GM12873 (cell line): ENCODE measurements around the gene PET100.

Source experiments
- TF ChIP-seq, protein P1 (sequence below): IDR thresholded peaks from 2 replicates; pipeline ENCODE4 v1.5.1; 2012; ENCODE audit warnings: low read depth, mild to moderate bottlenecking, moderate library complexity, low read length, control low read depth; ENCODE audit not compliant: insufficient read depth; ENCODE audit errors: missing control alignments

The PET100 gene

GRCh38 chr19:7628589-7629311, 843 bp upstream of the PET100 start:
- TF ChIP-seq, protein P1, sequence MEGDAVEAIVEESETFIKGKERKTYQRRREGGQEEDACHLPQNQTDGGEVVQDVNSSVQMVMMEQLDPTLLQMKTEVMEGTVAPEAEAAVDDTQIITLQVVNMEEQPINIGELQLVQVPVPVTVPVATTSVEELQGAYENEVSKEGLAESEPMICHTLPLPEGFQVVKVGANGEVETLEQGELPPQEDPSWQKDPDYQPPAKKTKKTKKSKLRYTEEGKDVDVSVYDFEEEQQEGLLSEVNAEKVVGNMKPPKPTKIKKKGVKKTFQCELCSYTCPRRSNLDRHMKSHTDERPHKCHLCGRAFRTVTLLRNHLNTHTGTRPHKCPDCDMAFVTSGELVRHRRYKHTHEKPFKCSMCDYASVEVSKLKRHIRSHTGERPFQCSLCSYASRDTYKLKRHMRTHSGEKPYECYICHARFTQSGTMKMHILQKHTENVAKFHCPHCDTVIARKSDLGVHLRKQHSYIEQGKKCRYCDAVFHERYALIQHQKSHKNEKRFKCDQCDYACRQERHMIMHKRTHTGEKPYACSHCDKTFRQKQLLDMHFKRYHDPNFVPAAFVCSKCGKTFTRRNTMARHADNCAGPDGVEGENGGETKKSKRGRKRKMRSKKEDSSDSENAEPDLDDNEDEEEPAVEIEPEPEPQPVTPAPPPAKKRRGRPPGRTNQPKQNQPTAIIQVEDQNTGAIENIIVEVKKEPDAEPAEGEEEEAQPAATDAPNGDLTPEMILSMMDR, result no peak

GRCh38 chr19:7631577-7631976, 2.0 kb downstream of the PET100 start:
- TF ChIP-seq, protein P1, result no peak

- TF ChIP-seq, protein P1, result no peak
These were observed 3.0 kb downstream of the PET100 start for GRCh38 chr19:7632340-7633203.

DNA sequence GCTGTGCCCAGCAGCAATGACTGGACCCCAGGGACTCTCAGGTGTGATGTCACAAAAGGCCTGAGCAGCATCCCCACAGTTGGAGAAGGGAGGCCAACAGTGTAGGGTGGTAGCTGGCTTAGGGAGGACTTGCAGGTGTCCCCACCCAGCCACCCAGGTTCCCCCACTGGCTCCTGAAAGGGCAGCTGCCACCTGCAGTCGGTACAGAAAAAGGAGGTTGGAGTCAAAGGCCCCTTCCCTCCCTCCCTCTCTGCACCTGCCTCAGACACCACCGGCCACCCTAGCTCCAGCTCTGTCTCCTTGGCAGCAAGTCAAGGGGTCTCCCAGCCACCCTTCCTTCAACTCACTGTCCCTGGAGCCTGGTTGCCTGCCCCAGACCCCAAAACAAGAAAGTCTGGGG, 4.1 kb downstream of the PET100 start, which contains the start of gene PCP2:
PCP2 (minus strand) TSS at position 22 of the 400 bp plus-strand sequence. CDS start 262 bp downstream, outside the sequence.
- TF ChIP-seq, protein P1, result no peak

DNA sequence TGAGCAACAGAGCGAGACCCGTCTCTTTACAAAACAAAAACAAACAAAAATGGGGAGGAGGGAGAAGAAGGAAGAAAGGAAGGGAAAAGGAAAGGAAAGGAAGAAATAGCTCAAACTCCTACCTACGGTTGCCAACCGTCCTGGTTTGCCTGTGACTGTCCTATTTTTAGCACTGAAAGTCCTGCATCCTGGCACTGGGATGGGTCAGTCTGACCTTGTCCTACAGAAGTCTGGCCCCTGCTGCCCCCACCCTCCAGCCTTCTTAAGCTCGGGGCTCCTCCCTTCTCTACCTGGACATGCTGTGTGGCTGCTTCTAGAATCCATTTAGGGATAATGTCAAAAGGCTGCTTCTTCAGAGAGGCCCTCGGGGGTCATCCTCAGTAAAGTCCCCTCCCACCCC, 6.1 kb downstream of the PET100 start:
- TF ChIP-seq, protein P1, result no peak

- TF ChIP-seq, protein P1, result no peak
These were observed 6.7 kb downstream of the PET100 start for GRCh38 chr19:7636317-7636690.

DNA sequence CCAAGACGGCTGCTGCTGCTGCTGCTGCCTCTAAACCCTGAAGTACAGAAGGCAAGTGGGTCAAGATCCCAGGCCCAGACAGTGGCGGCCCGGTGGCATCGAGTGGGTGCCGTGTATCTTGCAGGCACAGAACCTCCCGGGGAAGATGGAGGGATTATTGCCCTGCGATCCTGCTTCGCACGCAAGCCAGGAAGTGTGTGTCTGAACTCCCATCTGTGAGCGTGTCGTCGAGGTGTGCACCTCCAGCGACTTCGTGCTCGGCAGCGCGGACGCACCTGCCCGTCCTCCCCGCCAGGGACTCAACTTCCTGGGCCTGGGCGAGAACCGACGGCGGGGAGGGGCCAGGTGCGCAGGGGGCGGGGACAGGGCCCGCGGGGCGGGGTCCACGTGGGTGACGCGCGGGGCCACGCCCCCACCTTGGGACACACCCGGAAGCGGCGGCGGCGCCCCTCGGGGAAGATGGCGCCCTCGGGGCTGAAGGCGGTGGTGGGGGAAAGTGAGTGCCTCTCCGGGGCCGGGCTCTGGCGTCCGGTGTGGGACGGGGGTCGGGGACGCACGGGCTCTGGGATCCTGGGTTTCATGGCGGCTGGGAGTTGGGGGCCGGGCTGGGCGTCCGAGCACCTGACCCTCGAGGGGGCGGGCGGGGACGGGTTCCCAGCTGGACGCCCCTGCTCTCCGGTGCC, 7.2 kb downstream of the PET100 start, which contains the start of gene STXBP2:
STXBP2 (plus strand) TSS at position 420 of the 683 bp plus-strand sequence; CDS start at position 460, 40 bp downstream.
- TF ChIP-seq, protein P1, result no peak
